PC-9 (cell line): ENCODE measurements around the gene LRP1B.

ENCODE experiments used
- CTCF ChIP-seq: fragments of 200-600 bp; sonication (generic); conservative IDR thresholded peaks from 2 replicates; pipeline ENCODE4 v1.6.1; 2017; ENCODE audit warnings: mixed run types, antibody characterized with exemption, mild to moderate bottlenecking, moderate library complexity
- EZH2 ChIP-seq: fragments of 200-600 bp; sonication (generic); IDR thresholded peaks from 2 replicates; pipeline ENCODE4 v1.8.0; 2017; ENCODE audit warnings: antibody characterized with exemption, low read depth

GRCh38 chr2:140257692-140258300 is 1873.0 kb downstream of the LRP1B start:
- no peak for TF ChIP-seq CTCF
- no peak for TF ChIP-seq EZH2
